ENCODE data around the gene NCEH1.

GRCh38 chr3:172644258-172644657 is 66.6 kb downstream of the NCEH1 start:
- TF ChIP-seq, protein P1, sequence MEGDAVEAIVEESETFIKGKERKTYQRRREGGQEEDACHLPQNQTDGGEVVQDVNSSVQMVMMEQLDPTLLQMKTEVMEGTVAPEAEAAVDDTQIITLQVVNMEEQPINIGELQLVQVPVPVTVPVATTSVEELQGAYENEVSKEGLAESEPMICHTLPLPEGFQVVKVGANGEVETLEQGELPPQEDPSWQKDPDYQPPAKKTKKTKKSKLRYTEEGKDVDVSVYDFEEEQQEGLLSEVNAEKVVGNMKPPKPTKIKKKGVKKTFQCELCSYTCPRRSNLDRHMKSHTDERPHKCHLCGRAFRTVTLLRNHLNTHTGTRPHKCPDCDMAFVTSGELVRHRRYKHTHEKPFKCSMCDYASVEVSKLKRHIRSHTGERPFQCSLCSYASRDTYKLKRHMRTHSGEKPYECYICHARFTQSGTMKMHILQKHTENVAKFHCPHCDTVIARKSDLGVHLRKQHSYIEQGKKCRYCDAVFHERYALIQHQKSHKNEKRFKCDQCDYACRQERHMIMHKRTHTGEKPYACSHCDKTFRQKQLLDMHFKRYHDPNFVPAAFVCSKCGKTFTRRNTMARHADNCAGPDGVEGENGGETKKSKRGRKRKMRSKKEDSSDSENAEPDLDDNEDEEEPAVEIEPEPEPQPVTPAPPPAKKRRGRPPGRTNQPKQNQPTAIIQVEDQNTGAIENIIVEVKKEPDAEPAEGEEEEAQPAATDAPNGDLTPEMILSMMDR (IDR thresholded peaks at IDR 0.05): no peak
- no peak for TF ChIP-seq POLR2A (IDR thresholded peaks at IDR 0.05)

All from thyroid gland (tissue), 4 donors.